NCI-H2081 (cell line): Measurements from ENCODE around the gene ANKRD31.
"Not testable (repeated sequence)": the region's sequence is repeated elsewhere in the genome, so short reads cannot be mapped to it uniquely, and the experiment has no call there.

Experiments used
- DNase-seq, 2 experiments: peaks; one replicate each; lab custom pipeline; 2025; lab: John Stamatoyannopoulos, UW

The ANKRD31 gene

GRCh38 chr5:75142566-75143136 lies 94.0 kb downstream of the ANKRD31 start:
- DNase-seq: no peak

- no peak for DNase-seq
Observed at GRCh38 chr5:75140277-75140676, 96.4 kb downstream of the ANKRD31 start.

- DNase-seq: no peak
Observed at GRCh38 chr5:75138689-75139088, 98.0 kb downstream of the ANKRD31 start.

GRCh38 chr5:75130818-75131349 lies 105.8 kb downstream of the ANKRD31 start:
- DNase-seq: no peak

GRCh38 chr5:75116856-75117255 lies 119.8 kb downstream of the ANKRD31 start:
- no peak for DNase-seq

GRCh38 chr5:75114311-75114710 lies 122.4 kb downstream of the ANKRD31 start:
- DNase-seq: not testable (repeated sequence)

- no peak for DNase-seq
Observed at GRCh38 chr5:75113354-75114113, 123.1 kb downstream of the ANKRD31 start.

GRCh38 chr5:75108931-75109596 lies 127.6 kb downstream of the ANKRD31 start:
- no peak for DNase-seq

GRCh38 chr5:75108515-75108914 lies 128.2 kb downstream of the ANKRD31 start:
- no peak for DNase-seq

GRCh38 chr5:75095956-75096355 lies 140.7 kb downstream of the ANKRD31 start:
- DNase-seq: not testable (repeated sequence)

- no peak for DNase-seq
Observed at GRCh38 chr5:75091597-75091996, 145.1 kb downstream of the ANKRD31 start.

- DNase-seq: no peak
Observed at GRCh38 chr5:75089662-75090061, 147.0 kb downstream of the ANKRD31 start.

- DNase-seq: no peak
Observed at GRCh38 chr5:75089137-75089536, 147.5 kb downstream of the ANKRD31 start.

GRCh38 chr5:75088648-75089047 lies 148.0 kb downstream of the ANKRD31 start:
- DNase-seq: no peak

GRCh38 chr5:75081510-75081909 lies 155.2 kb downstream of the ANKRD31 start:
- no peak for DNase-seq

GRCh38 chr5:75079346-75079745 lies 157.3 kb downstream of the ANKRD31 start:
- not testable (repeated sequence) for DNase-seq

- DNase-seq: no peak
Observed at GRCh38 chr5:75078027-75078426, 158.7 kb downstream of the ANKRD31 start.

- DNase-seq: no peak
Observed at GRCh38 chr5:75072061-75072460, 164.6 kb downstream of the ANKRD31 start.

- no peak for DNase-seq
Observed at GRCh38 chr5:75071100-75071499, 165.6 kb downstream of the ANKRD31 start.

- DNase-seq: no peak
Observed at GRCh38 chr5:75067434-75067833, 169.2 kb downstream of the ANKRD31 start.

- DNase-seq: no peak
Observed at GRCh38 chr5:75062925-75063531, 173.7 kb downstream of the ANKRD31 start.

- DNase-seq: no peak
Observed at GRCh38 chr5:75059912-75060545, 176.6 kb downstream of the ANKRD31 start.
